GM23338 (cell line): ENCODE measurements around the gene ATP12A. TPM values are rescaled to one million over a fixed set of nuclear protein-coding genes. Genes with fewer than 3 reads are reported as not detected.

ENCODE experiments used
- ATAC-seq: fragments of 200-7000 bp; cut with Tn5 transposase; 3 replicates; pipeline ENCODE4 v1.9.1; 2020
- DNase-seq: peaks from one replicate; pipeline ENCODE4 v3.0.0-alpha.2; 2015; ENCODE audit warnings: low spot score
- H2AFZ ChIP-seq: fragments of 200-600 bp; sonication (generic); 2 replicates; pipeline ENCODE4 v1.8.0; 2016; ENCODE audit warnings: antibody characterized with exemption, mild to moderate bottlenecking, moderate library complexity
- H3F3A ChIP-seq: fragments of 200-600 bp; sonication (generic); replicated peaks from 2 replicates; pipeline ENCODE4 v1.8.0; 2017; ENCODE audit warnings: antibody characterized with exemption, mixed run types, low read depth
- H3K27ac ChIP-seq: fragments of 200-600 bp; sonication (generic); 2 replicates; pipeline ENCODE4 v1.6.1; 2016; ENCODE audit warnings: low read depth
- H3K27me3 ChIP-seq: fragments of 200-600 bp; sonication (generic); 2 replicates; pipeline ENCODE4 v1.8.0; 2016; ENCODE audit warnings: mild to moderate bottlenecking, mixed run types, moderate library complexity; ENCODE audit not compliant: insufficient read depth
- H3K36me3 ChIP-seq: fragments of 200-600 bp; sonication (generic); 2 replicates; pipeline ENCODE4 v1.8.0; 2016; ENCODE audit warnings: mild to moderate bottlenecking; ENCODE audit not compliant: insufficient read depth
- H3K4me1 ChIP-seq: fragments of 200-600 bp; sonication (generic); 2 replicates; pipeline ENCODE4 v1.8.0; 2016; ENCODE audit warnings: mild to moderate bottlenecking, moderate library complexity; ENCODE audit not compliant: insufficient read depth
- H3K4me2 ChIP-seq: fragments of 200-600 bp; sonication (generic); 2 replicates; pipeline ENCODE4 v1.7.1; 2017; ENCODE audit warnings: mixed run types
- H3K4me3 ChIP-seq: fragments of 200-600 bp; sonication (generic); 2 replicates; pipeline ENCODE4 v1.6.1; 2016; ENCODE audit warnings: mixed run types
- H3K79me2 ChIP-seq: fragments of 200-600 bp; sonication (generic); replicated peaks from 2 replicates; pipeline ENCODE4 v1.8.0; 2017; ENCODE audit warnings: mild to moderate bottlenecking; ENCODE audit not compliant: insufficient read depth
- H3K9me2 ChIP-seq: fragments of 200-600 bp; sonication (generic); 2 replicates; pipeline ENCODE4 v1.8.0; 2017; ENCODE audit not compliant: insufficient read depth
- H4K20me1 ChIP-seq: fragments of 200-600 bp; sonication (generic); replicated peaks from 2 replicates; pipeline ENCODE4 v1.8.0; 2017; ENCODE audit warnings: mild to moderate bottlenecking; ENCODE audit not compliant: insufficient read depth
- H3K27ac Mint-ChIP-seq: 2 replicates; pipeline ENCODE4 v1.8.0; 2020; ENCODE audit warnings: inconsistent platforms, mild to moderate bottlenecking, moderate library complexity, mixed read lengths
- H3K27me3 Mint-ChIP-seq: 3 replicates; pipeline ENCODE4 v1.8.0; 2022; ENCODE audit warnings: low read depth, mild to moderate bottlenecking, moderate library complexity, mixed read lengths, inconsistent platforms; ENCODE audit not compliant: insufficient read depth, poor library complexity
- H3K36me3 Mint-ChIP-seq: 3 replicates; pipeline ENCODE4 v1.8.0; 2021; ENCODE audit warnings: low read depth, mild to moderate bottlenecking, inconsistent platforms, moderate library complexity, mixed read lengths
- H3K4me1 Mint-ChIP-seq: 3 replicates; pipeline ENCODE4 v1.8.0; 2020; ENCODE audit warnings: mild to moderate bottlenecking, inconsistent platforms, mixed read lengths
- H3K4me3 Mint-ChIP-seq: 3 replicates; pipeline ENCODE4 v1.8.0; 2021; ENCODE audit warnings: moderate library complexity, mild to moderate bottlenecking, inconsistent platforms, mixed read lengths
- H3K9me3 Mint-ChIP-seq: 3 replicates; pipeline ENCODE4 v1.8.0; 2020; ENCODE audit warnings: moderate library complexity, mild to moderate bottlenecking, inconsistent platforms, mixed read lengths
- EZH2 ChIP-seq: fragments of 200-600 bp; sonication (generic); IDR thresholded peaks from one replicate; pipeline ENCODE4 v1.8.0; 2017; ENCODE audit warnings: antibody characterized with exemption, mild to moderate bottlenecking, low read depth; ENCODE audit not compliant: unreplicated experiment
- ZNF114 ChIP-seq: fragments of 250-450 bp; sonication (Bioruptor Pico); IDR thresholded peaks from 2 replicates; pipeline ENCODE4 v1.5.0; 2020; ENCODE audit warnings: mild to moderate bottlenecking, moderate library complexity
- polyA plus RNA-seq: library from polyadenylated mRNA; unstranded; fragments of >200 nt; fragmentation: Nextera tagmentation; extraction: Ambion mirVana; gene quantifications from 2 replicates; pipeline ENCODE4 v1.2.1, GENCODE V29; 2016
- total RNA-seq: library from RNA; depleted of rRNA; stranded (reverse); fragments of >200 nt; shearing (Covaris generic); gene quantifications from 2 replicates; pipeline ENCODE4 v1.2.3, GENCODE V29; 2014
- TF ChIP-seq, protein P1 (sequence below): fragments of 250-450 bp; sonication (Bioruptor Pico); IDR thresholded peaks from 2 replicates; pipeline ENCODE4 v1.5.0; 2020; ENCODE audit warnings: mild to moderate bottlenecking, moderate library complexity

Gene ATP12A
- total and polyA plus RNA-seq, 2 experiments from 2014 or later: 0.40 to 1.0 TPM

DNA sequence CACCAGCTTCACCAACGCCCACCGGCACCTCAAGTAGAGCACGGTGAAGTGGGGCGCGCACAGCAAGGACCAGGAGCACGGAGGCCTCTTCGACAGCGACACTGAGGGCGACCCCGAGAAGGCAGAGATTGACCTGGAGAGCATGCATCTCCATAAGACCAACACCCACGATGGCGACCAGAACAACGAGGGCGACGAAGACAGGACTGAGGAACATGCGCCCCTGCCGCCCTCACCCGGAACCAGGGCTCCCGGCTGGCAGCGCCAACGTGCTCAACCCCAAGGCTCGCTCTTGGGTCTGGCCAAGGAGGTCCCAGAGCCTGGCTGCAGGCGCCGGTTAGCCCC, 65.3 kb downstream of the ATP12A start (continued):
- TF ChIP-seq, protein P1, sequence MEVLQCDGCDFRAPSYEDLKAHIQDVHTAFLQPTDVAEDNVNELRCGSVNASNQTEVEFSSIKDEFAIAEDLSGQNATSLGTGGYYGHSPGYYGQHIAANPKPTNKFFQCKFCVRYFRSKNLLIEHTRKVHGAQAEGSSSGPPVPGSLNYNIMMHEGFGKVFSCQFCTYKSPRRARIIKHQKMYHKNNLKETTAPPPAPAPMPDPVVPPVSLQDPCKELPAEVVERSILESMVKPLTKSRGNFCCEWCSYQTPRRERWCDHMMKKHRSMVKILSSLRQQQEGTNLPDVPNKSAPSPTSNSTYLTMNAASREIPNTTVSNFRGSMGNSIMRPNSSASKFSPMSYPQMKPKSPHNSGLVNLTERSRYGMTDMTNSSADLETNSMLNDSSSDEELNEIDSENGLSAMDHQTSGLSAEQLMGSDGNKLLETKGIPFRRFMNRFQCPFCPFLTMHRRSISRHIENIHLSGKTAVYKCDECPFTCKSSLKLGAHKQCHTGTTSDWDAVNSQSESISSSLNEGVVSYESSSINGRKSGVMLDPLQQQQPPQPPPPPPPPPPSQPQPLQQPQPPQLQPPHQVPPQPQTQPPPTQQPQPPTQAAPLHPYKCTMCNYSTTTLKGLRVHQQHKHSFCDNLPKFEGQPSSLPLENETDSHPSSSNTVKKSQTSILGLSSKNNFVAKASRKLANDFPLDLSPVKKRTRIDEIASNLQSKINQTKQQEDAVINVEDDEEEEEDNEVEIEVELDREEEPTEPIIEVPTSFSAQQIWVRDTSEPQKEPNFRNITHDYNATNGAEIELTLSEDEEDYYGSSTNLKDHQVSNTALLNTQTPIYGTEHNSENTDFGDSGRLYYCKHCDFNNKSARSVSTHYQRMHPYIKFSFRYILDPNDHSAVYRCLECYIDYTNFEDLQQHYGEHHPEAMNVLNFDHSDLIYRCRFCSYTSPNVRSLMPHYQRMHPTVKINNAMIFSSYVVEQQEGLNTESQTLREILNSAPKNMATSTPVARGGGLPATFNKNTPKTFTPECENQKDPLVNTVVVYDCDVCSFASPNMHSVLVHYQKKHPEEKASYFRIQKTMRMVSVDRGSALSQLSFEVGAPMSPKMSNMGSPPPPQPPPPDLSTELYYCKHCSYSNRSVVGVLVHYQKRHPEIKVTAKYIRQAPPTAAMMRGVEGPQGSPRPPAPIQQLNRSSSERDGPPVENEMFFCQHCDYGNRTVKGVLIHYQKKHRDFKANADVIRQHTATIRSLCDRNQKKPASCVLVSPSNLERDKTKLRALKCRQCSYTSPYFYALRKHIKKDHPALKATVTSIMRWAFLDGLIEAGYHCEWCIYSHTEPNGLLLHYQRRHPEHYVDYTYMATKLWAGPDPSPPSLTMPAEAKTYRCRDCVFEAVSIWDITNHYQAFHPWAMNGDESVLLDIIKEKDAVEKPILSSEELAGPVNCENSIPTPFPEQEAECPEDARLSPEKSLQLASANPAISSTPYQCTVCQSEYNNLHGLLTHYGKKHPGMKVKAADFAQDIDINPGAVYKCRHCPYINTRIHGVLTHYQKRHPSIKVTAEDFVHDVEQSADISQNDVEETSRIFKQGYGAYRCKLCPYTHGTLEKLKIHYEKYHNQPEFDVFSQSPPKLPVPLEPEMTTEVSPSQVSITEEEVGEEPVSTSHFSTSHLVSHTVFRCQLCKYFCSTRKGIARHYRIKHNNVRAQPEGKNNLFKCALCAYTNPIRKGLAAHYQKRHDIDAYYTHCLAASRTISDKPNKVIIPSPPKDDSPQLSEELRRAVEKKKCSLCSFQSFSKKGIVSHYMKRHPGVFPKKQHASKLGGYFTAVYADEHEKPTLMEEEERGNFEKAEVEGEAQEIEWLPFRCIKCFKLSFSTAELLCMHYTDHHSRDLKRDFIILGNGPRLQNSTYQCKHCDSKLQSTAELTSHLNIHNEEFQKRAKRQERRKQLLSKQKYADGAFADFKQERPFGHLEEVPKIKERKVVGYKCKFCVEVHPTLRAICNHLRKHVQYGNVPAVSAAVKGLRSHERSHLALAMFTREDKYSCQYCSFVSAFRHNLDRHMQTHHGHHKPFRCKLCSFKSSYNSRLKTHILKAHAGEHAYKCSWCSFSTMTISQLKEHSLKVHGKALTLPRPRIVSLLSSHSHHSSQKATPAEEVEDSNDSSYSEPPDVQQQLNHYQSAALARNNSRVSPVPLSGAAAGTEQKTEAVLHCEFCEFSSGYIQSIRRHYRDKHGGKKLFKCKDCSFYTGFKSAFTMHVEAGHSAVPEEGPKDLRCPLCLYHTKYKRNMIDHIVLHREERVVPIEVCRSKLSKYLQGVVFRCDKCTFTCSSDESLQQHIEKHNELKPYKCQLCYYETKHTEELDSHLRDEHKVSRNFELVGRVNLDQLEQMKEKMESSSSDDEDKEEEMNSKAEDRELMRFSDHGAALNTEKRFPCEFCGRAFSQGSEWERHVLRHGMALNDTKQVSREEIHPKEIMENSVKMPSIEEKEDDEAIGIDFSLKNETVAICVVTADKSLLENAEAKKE (CRISPR knock-in tag): no peak

DNA sequence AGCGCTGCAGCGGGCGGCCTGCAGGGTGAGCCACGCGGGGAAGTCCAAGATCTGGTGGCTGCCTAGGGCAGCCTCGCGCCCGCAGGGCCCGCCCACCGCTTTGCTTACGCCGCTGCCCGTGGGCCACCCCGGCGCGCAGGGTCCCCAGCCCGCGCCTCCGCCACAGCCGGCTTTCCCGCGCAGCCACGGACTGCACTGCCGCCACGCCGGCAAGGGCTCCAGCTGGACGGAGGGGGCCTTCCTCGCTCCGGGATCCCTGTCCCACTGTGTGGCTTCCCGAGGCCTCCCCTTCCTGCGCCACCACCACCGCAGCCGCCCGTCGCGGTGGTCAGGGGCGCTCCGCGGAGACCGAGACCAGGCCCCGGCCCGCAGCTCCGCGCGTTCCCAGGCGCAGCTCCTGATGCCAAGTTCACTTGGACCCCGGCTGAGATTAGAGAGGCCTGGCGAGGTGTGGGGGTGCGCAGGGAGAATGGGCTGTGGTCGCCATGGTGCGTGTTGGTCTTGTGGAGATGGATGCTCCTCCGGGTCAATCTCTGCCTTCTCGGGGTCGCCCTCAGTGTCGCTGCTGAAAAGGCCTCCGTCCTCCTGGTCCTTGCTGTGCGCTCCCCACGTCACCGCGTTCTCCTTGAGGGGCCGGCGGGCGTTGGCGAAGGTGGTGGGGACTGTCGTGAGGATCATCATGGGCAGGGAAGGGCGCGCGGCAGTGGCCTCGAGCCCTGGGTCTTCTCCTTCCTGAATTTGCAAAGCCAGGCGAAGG, 65.8 kb downstream of the ATP12A start:
- no peaks in the 10 kb centered on the region for H3F3A ChIP-seq
- H3K9me2 ChIP-seq: no peaks in the 10 kb centered on the region
- Mint-ChIP-seq H3K4me3 (peak overlapping the region; percentile 80), H3K4me1 (peaks cover 23% of the 10 kb centered on the region), H3K9me3 (peaks cover 7% of the 10 kb centered on the region; the same call in 2 of the 3 replicates), H3K27me3 (peaks cover 72% of the 10 kb centered on the region), H3K36me3 (no peaks in the 10 kb centered on the region), H3K27ac (no peak overlapping the region)
- peak overlapping the region; percentile 92 for H3K4me2 ChIP-seq
- no peaks in the 10 kb centered on the region for H4K20me1 ChIP-seq
- no peak overlapping the region for H3K27ac ChIP-seq
- H3K36me3 ChIP-seq: no peaks in the 10 kb centered on the region
- ATAC-seq (peak; percentile 19), DNase-seq (peak; percentile 43)
- H3K79me2 ChIP-seq: no peaks in the 10 kb centered on the region
- no peak for TF ChIP-seq EZH2
- no peak for TF ChIP-seq ZNF114 (CRISPR knock-in tag)
- H3K4me3 ChIP-seq: peak overlapping the region; percentile 60
- peak overlapping the region; percentile 95 for H2AFZ ChIP-seq
- H3K27me3 ChIP-seq: peaks cover 85% of the 10 kb centered on the region
- H3K4me1 ChIP-seq: peaks cover 3% of the 10 kb centered on the region
